Activated CD8-positive, alpha-beta T cell treated with anti-CD3 and anti-CD28 coated beads for 36 hours (primary cell): ENCODE measurements around the gene C2CD5. TPM values are rescaled to one million over a fixed set of nuclear protein-coding genes. Genes with fewer than 3 reads are reported as not detected.

Source experiments
- ATAC-seq: fragments of 200-7000 bp; cut with Tn5 transposase; one replicate; pipeline ENCODE4 v1.10.0; 2021; ENCODE audit warnings: mild to moderate bottlenecking, moderate library complexity
- CTCF ChIA-PET: fragments of 350-600 bp; sonication (Branson Sonifier 250); formaldehyde crosslinking; loops from one replicate; lab custom pipeline; 2021; ENCODE audit warnings: antibody characterized with exemption; lab: Charles Lee
- POLR2A ChIA-PET: fragments of 350-600 bp; sonication (Branson Sonifier 250); formaldehyde crosslinking; loops from one replicate; lab custom pipeline; 2021; ENCODE audit warnings: antibody characterized with exemption; lab: Charles Lee
- DNase-seq: peaks from one replicate; pipeline ENCODE4 v3.0.0-alpha.2; 2020
- H3K27ac Mint-ChIP-seq: one replicate; pipeline ENCODE4 v1.8.0; 2021; ENCODE audit warnings: mild to moderate bottlenecking, mixed read lengths
- H3K27me3 Mint-ChIP-seq: one replicate; pipeline ENCODE4 v1.8.0; 2021; ENCODE audit warnings: mixed read lengths
- H3K36me3 Mint-ChIP-seq: one replicate; pipeline ENCODE4 v1.8.0; 2021; ENCODE audit warnings: low read depth, mixed read lengths
- H3K4me1 Mint-ChIP-seq: one replicate; pipeline ENCODE4 v1.8.0; 2021; ENCODE audit warnings: low read depth, mixed read lengths
- H3K4me3 Mint-ChIP-seq: one replicate; pipeline ENCODE4 v1.8.0; 2021; ENCODE audit warnings: mild to moderate bottlenecking, moderate library complexity, mixed read lengths
- H3K9me3 Mint-ChIP-seq: one replicate; pipeline ENCODE4 v1.8.0; 2021; ENCODE audit warnings: mixed read lengths
- intact Hi-C: fragments of 100-400 bp; cut with micrococcal nuclease; formaldehyde crosslinking; loops from one replicate; pipeline ENCODE4 v1.10.0; 2022
- total RNA-seq, 2 experiments: library from RNA; stranded (reverse); gene quantifications; one replicate each; pipeline ENCODE4 v1.2.3, GENCODE V29; 2021
- TF ChIP-seq, protein P1 (sequence below): fragments of 200-600 bp; IDR thresholded peaks from one replicate; pipeline ENCODE4 v1.8.0; 2022; ENCODE audit warnings: antibody characterized with exemption, mild to moderate bottlenecking

The C2CD5 gene
- total RNA-seq, 2 experiments from 2014 or later: 32.4 to 34.1 TPM

DNA sequence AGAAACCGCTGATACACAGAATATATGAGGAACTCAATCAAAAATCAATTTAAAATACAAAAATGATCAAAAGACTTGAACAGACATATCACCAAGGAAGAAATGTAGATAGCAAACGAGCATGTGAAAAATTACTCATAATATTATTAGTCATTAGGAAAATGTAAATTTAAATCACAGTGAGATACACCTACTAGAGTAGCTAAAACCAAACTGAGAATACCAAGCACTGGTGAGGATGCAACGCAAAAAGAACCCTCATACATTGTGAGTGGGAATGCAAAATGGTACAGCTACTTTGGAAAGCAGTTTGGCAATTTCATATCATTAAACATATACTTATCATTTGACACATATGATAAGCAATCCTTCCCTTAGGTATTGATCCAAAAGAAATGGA is 108.8 kb downstream of the C2CD5 start:
- H3K9me3 Mint-ChIP-seq: no peaks in the 10 kb centered on the region
- H3K27ac Mint-ChIP-seq: no peak overlapping the region
- ChIA-PET CTCF (interaction anchor here (0.9 to 1.6 kb wide), 2 partner anchors 24 to 100 kb away, joined by 3 to 7 read pairs; no protein-coding TSS in a partner anchor), POLR2A (no interaction called here)
- H3K27me3 Mint-ChIP-seq: peaks cover 2% of the 10 kb centered on the region
- no peaks in the 10 kb centered on the region for H3K36me3 Mint-ChIP-seq
- H3K4me1 Mint-ChIP-seq: peaks cover 8% of the 10 kb centered on the region
- TF ChIP-seq, protein P1, sequence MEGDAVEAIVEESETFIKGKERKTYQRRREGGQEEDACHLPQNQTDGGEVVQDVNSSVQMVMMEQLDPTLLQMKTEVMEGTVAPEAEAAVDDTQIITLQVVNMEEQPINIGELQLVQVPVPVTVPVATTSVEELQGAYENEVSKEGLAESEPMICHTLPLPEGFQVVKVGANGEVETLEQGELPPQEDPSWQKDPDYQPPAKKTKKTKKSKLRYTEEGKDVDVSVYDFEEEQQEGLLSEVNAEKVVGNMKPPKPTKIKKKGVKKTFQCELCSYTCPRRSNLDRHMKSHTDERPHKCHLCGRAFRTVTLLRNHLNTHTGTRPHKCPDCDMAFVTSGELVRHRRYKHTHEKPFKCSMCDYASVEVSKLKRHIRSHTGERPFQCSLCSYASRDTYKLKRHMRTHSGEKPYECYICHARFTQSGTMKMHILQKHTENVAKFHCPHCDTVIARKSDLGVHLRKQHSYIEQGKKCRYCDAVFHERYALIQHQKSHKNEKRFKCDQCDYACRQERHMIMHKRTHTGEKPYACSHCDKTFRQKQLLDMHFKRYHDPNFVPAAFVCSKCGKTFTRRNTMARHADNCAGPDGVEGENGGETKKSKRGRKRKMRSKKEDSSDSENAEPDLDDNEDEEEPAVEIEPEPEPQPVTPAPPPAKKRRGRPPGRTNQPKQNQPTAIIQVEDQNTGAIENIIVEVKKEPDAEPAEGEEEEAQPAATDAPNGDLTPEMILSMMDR: no peak
- DNase-seq (no peak), ATAC-seq (no peak)
- intact Hi-C loops: no loop called here
- no peak overlapping the region for H3K4me3 Mint-ChIP-seq

DNA sequence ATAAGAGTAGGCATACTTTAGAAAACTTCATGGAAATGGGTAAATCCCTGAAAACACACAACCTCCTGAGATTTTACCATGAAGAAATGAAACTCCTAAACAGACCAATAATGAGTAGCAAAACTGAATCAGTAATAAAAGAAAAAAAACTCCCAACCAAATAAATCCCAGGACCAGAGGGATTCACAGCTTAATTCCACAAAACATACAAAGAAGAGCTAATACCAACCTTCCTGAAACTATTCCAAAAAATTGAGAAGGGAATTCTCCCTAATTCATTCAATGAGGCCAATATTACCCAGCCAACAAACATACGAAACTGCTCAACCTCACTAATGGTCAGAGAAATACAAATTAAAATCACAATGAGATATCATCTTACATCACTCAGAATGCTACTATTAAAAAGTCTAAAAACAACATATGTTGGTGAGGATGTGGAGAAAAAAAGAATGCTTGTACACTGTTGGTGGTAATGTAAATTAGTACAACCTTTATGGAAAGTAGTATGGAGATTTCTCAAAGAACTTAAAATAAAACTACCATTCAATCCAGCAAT is 112.6 kb downstream of the C2CD5 start:
- Mint-ChIP-seq H3K9me3 (no peaks in the 10 kb centered on the region), H3K27ac (peak overlapping the region; percentile 72), H3K27me3 (peaks cover 2% of the 10 kb centered on the region), H3K36me3 (no peaks in the 10 kb centered on the region), H3K4me1 (peaks cover 5% of the 10 kb centered on the region), H3K4me3 (peak overlapping the region; percentile 55)
- ATAC-seq (no peak), DNase-seq (no peak)
- intact Hi-C loops: no loop called here
- ChIA-PET POLR2A (no interaction called here), CTCF (no interaction called here)
- TF ChIP-seq, protein P1: no peak

DNA sequence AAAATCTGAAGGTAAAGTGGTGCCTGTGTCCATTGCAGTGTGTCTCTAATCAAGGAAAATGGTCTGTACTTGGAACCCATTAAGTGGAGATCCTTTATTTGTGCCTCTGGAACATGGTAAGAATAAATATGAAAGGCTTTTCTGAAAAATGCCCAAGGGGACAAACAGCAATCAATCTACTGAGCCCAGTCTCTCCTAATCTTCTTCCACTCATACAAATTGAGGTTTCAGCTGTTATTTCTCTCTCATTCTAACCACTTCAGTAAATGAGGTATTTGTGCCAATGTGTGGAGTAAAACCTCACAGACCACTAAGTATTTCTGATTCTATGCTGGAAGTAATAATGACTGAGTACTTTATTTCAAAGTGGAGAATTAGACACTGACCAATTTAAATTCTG is 127.5 kb downstream of the C2CD5 start:
- intact Hi-C loops: no loop called here
- Mint-ChIP-seq H3K27ac (peak overlapping the region; percentile 17), H3K27me3 (no peaks in the 10 kb centered on the region), H3K9me3 (no peaks in the 10 kb centered on the region), H3K36me3 (no peaks in the 10 kb centered on the region), H3K4me3 (no peak overlapping the region), H3K4me1 (peaks cover 13% of the 10 kb centered on the region)
- ChIA-PET POLR2A (no interaction called here), CTCF (no interaction called here)
- no peak for ATAC-seq
- no peak for DNase-seq
- TF ChIP-seq, protein P1: no peak

DNA sequence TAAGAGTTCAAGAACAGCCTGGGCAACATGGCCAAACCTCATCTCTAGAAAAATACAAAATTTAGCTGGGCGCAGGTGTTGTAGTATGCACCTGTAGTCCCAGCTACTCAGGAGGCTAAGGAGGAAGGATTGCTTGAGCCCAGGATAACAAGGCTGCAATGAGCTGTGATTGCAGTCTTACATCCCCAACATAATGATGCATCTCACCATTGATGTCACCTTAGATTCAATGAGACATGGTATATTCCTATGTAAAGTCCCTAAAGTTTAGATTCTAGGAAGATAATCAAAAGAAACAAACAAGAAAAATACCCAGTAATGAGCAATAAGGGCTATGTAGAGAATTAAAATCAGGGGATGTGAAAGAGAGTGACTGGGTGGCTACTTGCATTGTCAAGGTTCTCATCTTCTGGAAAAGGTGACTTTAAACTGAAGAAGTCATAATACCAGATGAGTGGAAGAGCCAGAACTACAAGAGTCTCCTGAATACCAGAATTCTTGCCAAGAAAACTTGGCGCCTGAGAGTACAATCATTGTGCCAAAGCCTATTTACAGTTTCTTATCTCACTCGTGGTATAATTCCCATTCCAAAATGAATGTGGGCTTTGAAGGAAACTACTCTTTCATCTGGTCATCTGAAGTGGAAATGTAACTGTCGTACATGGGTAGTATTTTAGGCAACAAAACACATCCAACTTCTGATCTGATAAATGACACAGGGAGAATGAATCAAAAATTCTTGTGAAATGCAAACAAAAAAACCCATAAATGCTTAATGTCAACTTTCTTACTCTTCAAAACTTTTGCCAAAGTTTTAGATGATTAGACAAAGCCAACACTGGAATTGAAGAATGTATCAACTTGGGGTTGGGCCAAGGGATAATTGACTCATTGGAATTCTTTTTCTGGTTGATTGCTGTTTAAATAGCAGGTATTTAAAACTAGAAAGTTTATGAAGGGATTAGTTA is 128.7 kb downstream of the C2CD5 start:
- ChIA-PET CTCF (no interaction called here), POLR2A (no interaction called here)
- Mint-ChIP-seq H3K27ac (peak overlapping the region; percentile 78), H3K27me3 (no peaks in the 10 kb centered on the region), H3K9me3 (no peaks in the 10 kb centered on the region), H3K36me3 (no peaks in the 10 kb centered on the region), H3K4me3 (no peak overlapping the region), H3K4me1 (peaks cover 14% of the 10 kb centered on the region)
- intact Hi-C loops: no loop called here
- TF ChIP-seq, protein P1: no peak
- ATAC-seq (peak; percentile 31), DNase-seq (no peak)

DNA sequence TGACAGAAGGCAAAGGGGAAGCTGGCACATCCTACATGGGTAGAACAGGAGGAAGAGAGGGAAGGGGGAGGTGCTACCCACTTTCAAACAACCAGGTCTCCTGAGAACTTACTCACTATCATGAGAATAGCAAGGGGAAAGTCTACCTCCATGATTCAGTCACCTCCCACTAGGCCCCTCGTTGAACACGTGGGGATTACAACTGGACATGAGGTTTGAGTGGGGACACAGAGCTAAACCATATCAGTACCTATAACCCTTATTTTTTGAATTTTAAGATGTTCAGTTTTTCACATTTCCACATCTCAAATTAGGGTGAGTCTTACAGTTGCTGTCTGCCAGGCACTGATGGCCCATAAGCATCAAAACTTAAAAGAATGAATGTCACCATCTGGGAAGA is 129.6 kb downstream of the C2CD5 start:
- CTCF ChIA-PET: no interaction called here
- peak overlapping the region; percentile 15 for H3K27ac Mint-ChIP-seq
- TF ChIP-seq, protein P1: no peak
- H3K36me3 Mint-ChIP-seq: no peaks in the 10 kb centered on the region
- POLR2A ChIA-PET: no interaction called here
- H3K4me3 Mint-ChIP-seq: no peak overlapping the region
- no peak for DNase-seq
- intact Hi-C loops: no loop called here
- H3K4me1 Mint-ChIP-seq: peaks cover 20% of the 10 kb centered on the region
- no peak for ATAC-seq
- H3K27me3 Mint-ChIP-seq: no peaks in the 10 kb centered on the region
- no peaks in the 10 kb centered on the region for H3K9me3 Mint-ChIP-seq
